Right lobe of liver (tissue), 4 donors: ENCODE results near the gene ZBTB47.

Experiments used
- POLR2A ChIP-seq: fragments of 450-650 bp; IDR thresholded peaks from one replicate; pipeline ENCODE4 v1.6.1; 2017; ENCODE audit warnings: antibody characterized with exemption, mild to moderate bottlenecking
- TF ChIP-seq, protein P1 (sequence below), 4 donors: fragments of 200-600 bp in 3 of 4; fragments of 450-650 bp in 1 of 4; IDR thresholded peaks; one replicate each; pipeline versions ENCODE4 v1.5.1 to v1.8.0; 2016 to 2022; ENCODE audit warnings: antibody characterized with exemption in 4 of 4, mild to moderate bottlenecking in 2 of 4
- donor health status: DM: no; HTN: no; CAD: no.
- donor health status: DM: no; HTN: no; CAD: no.
- donor health status: DM: no; HTN: yes; CAD: no.

- TF ChIP-seq, protein P1, sequence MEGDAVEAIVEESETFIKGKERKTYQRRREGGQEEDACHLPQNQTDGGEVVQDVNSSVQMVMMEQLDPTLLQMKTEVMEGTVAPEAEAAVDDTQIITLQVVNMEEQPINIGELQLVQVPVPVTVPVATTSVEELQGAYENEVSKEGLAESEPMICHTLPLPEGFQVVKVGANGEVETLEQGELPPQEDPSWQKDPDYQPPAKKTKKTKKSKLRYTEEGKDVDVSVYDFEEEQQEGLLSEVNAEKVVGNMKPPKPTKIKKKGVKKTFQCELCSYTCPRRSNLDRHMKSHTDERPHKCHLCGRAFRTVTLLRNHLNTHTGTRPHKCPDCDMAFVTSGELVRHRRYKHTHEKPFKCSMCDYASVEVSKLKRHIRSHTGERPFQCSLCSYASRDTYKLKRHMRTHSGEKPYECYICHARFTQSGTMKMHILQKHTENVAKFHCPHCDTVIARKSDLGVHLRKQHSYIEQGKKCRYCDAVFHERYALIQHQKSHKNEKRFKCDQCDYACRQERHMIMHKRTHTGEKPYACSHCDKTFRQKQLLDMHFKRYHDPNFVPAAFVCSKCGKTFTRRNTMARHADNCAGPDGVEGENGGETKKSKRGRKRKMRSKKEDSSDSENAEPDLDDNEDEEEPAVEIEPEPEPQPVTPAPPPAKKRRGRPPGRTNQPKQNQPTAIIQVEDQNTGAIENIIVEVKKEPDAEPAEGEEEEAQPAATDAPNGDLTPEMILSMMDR (IDR thresholded peaks at IDR 0.05) = no peak
- TF ChIP-seq POLR2A = no peak
Measured at GRCh38 chr3:42661593-42662022, 8.1 kb downstream of the ZBTB47 start.
